BLaER1 (cell line): ENCODE results near the gene OR51B2.

Experiments used
- H3K27ac ChIP-seq: shearing (Covaris generic); formaldehyde crosslinking; 2 replicates; pipeline ENCODE4 v1.8.1; 2022
- H3K27me3 ChIP-seq: shearing (Covaris generic); formaldehyde crosslinking; 2 replicates; pipeline ENCODE4 v1.8.1; 2022
- H3K36me3 ChIP-seq: shearing (Covaris generic); formaldehyde crosslinking; 2 replicates; pipeline ENCODE4 v1.8.1; 2022
- H3K4me1 ChIP-seq: shearing (Covaris generic); formaldehyde crosslinking; 2 replicates; pipeline ENCODE4 v1.8.1; 2022
- H3K4me2 ChIP-seq: shearing (Covaris generic); formaldehyde crosslinking; 2 replicates; pipeline ENCODE4 v1.8.1; 2022
- H3K4me3 ChIP-seq: shearing (Covaris generic); formaldehyde crosslinking; 2 replicates; pipeline ENCODE4 v1.8.1; 2022
- H3K9ac ChIP-seq: shearing (Covaris generic); formaldehyde crosslinking; 2 replicates; pipeline ENCODE4 v1.8.1; 2022
- H3K9me3 ChIP-seq: shearing (Covaris generic); formaldehyde crosslinking; 2 replicates; pipeline ENCODE4 v1.8.1; 2022
- H4K20me1 ChIP-seq: shearing (Covaris generic); formaldehyde crosslinking; 2 replicates; pipeline ENCODE4 v1.8.1; 2022
- Cebpa-rat ChIP-seq: shearing (Covaris generic); IDR thresholded peaks from 2 replicates; pipeline ENCODE4 v1.8.1; 2022

Gene OR51B2

DNA sequence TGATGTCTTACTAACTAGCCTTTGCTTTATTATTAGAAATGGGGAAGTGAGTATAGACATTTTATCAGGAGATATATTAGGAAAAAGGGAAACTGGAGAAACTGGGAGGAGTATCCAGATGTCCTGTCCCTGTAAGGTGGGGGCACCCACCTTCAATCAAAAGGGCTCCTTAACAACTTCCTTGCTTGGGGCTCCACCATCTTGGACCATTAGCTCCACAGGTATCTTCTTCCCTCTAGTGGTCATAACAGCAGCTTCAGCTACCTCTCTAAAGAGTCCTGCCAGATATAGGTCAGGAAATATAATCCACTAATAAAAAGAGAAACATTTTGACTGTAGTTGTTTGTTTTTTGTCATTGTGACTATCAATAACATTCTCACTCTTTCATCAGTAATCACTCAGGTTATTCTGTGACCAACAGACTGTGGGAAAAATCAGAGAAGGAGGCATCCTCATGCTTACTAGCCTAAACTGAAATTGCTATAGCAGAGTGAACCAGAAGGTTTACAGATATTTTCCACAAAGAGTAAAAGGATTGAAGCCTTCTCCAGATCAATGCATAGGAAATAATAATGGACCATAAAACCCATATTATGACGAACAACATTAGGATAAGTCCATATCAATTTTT is 32.8 kb downstream of the OR51B2 start:
- peaks cover 7% of the 10 kb centered on the region; the same call in 1 of the 2 replicates for H3K9me3 ChIP-seq
- H3K4me3 ChIP-seq = no peak overlapping the region
- no peaks in the 10 kb centered on the region for H3K27me3 ChIP-seq
- no peaks in the 10 kb centered on the region for H3K36me3 ChIP-seq
- no peak overlapping the region for H3K27ac ChIP-seq
- no peaks in the 10 kb centered on the region for H3K4me1 ChIP-seq
- H4K20me1 ChIP-seq = no peaks in the 10 kb centered on the region
- H3K9ac ChIP-seq = no peak overlapping the region
- H3K4me2 ChIP-seq = no peak overlapping the region
- no peak for TF ChIP-seq Cebpa-rat

GRCh38 chr11:5290106-5290505 is 34.0 kb downstream of the OR51B2 start:
- Histone ChIP-seq H3K9me3 (peaks cover 7% of the 10 kb centered on the region; the same call in 1 of the 2 replicates), H3K27ac (no peak overlapping the region), H3K4me1 (no peaks in the 10 kb centered on the region), H3K27me3 (no peaks in the 10 kb centered on the region), H4K20me1 (no peaks in the 10 kb centered on the region), H3K4me3 (no peak overlapping the region), H3K36me3 (no peaks in the 10 kb centered on the region), H3K4me2 (no peak overlapping the region), H3K9ac (no peak overlapping the region)
- TF ChIP-seq Cebpa-rat = no peak

DNA sequence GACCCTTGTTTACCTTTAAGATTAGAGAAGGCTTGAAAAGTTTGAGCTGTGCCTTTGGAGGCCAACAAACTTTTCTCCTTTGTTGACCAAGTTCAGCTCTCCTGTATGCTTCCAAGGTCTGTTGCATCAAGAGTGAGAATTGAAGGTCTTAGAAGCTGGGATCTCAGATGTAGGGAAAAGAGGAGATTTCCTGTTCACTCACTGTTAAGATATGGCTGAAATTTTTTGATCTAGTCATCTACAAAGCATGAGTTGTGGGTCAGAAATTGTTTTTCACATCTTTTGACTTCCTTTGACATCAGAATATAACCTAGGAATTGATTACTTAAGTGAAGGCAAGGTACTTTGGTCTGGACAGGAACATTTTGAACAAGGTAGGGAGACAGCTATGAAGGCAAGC is 34.4 kb downstream of the OR51B2 start:
- Histone ChIP-seq H3K4me2 (no peak overlapping the region), H3K9ac (no peak overlapping the region), H3K27ac (no peak overlapping the region)

DNA sequence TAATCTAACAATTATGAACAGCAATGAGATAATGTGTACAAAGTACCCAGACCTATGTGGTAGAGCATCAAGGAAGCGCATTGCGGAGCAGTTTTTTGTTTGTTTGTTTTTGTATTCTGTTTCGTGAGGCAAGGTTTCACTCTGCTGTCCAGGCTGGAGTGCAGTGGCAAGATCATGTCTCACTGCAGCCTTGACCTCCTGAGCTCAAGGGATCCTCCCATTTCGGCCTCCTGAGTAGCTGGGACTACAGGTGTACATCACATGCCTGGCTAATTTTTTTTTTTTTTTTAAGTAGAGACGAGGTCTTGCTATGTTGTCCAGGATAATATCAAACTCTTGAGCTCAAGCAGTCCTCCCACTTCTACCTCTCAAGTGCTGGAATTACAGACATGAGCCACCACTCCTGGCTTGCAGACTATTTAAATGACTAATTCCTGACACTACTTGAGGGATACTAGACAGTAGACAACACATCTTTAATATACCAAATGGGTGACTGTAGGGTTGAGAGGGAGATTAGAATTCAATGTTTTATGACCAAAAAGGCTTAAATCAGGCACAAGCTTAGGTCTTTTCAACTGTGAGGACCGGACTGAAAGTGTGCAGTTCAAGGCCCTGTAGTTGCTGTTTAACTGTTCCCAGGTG is 35.1 kb downstream of the OR51B2 start:
- Histone ChIP-seq H3K4me1 (no peaks in the 10 kb centered on the region), H3K27me3 (no peaks in the 10 kb centered on the region), H3K4me2 (no peak overlapping the region), H3K36me3 (no peaks in the 10 kb centered on the region), H4K20me1 (no peaks in the 10 kb centered on the region), H3K27ac (no peak overlapping the region), H3K4me3 (no peak overlapping the region), H3K9ac (no peak overlapping the region), H3K9me3 (0 out of 2 replicates have a peak, but pooled peaks cover under 1% of the 10 kb centered on the region)
- no peak for TF ChIP-seq Cebpa-rat

More for the DNA sequence above, 34.4 kb downstream of the OR51B2 start:
- H3K9me3 ChIP-seq = peaks cover 7% of the 10 kb centered on the region; the same call in 1 of the 2 replicates
- no peak for TF ChIP-seq Cebpa-rat
- H3K36me3 ChIP-seq = no peaks in the 10 kb centered on the region
- no peaks in the 10 kb centered on the region for H3K27me3 ChIP-seq
- H4K20me1 ChIP-seq = no peaks in the 10 kb centered on the region
- no peak overlapping the region for H3K4me3 ChIP-seq
- no peaks in the 10 kb centered on the region for H3K4me1 ChIP-seq

GRCh38 chr11:5288108-5288905 is 35.8 kb downstream of the OR51B2 start:
- Histone ChIP-seq H3K4me1 (no peaks in the 10 kb centered on the region), H4K20me1 (no peaks in the 10 kb centered on the region), H3K27ac (no peak overlapping the region), H3K9ac (no peak overlapping the region), H3K36me3 (no peaks in the 10 kb centered on the region), H3K4me2 (no peak overlapping the region), H3K27me3 (no peaks in the 10 kb centered on the region), H3K4me3 (no peak overlapping the region), H3K9me3 (no peaks in the 10 kb centered on the region)
- TF ChIP-seq Cebpa-rat = no peak

GRCh38 chr11:5286901-5287300 is 37.2 kb downstream of the OR51B2 start:
- H3K4me2 ChIP-seq = no peak overlapping the region
- no peaks in the 10 kb centered on the region for H3K9me3 ChIP-seq
- no peaks in the 10 kb centered on the region for H3K27me3 ChIP-seq
- no peak overlapping the region for H3K4me3 ChIP-seq
- no peaks in the 10 kb centered on the region for H3K4me1 ChIP-seq
- no peaks in the 10 kb centered on the region for H4K20me1 ChIP-seq
- no peaks in the 10 kb centered on the region for H3K36me3 ChIP-seq
- no peak overlapping the region for H3K9ac ChIP-seq
- no peak overlapping the region for H3K27ac ChIP-seq
- TF ChIP-seq Cebpa-rat = no peak

GRCh38 chr11:5286351-5286750 is 37.7 kb downstream of the OR51B2 start:
- Histone ChIP-seq H3K4me1 (no peaks in the 10 kb centered on the region), H3K27me3 (no peaks in the 10 kb centered on the region), H3K9ac (no peak overlapping the region), H3K36me3 (no peaks in the 10 kb centered on the region), H4K20me1 (no peaks in the 10 kb centered on the region), H3K27ac (no peak overlapping the region), H3K9me3 (no peaks in the 10 kb centered on the region), H3K4me2 (no peak overlapping the region), H3K4me3 (no peak overlapping the region)
- no peak for TF ChIP-seq Cebpa-rat

- Histone ChIP-seq H3K27ac (no peak overlapping the region), H3K9me3 (no peaks in the 10 kb centered on the region), H3K36me3 (no peaks in the 10 kb centered on the region), H4K20me1 (no peaks in the 10 kb centered on the region), H3K9ac (no peak overlapping the region), H3K4me2 (no peak overlapping the region), H3K4me3 (no peak overlapping the region), H3K4me1 (no peaks in the 10 kb centered on the region), H3K27me3 (no peaks in the 10 kb centered on the region)
- no peak for TF ChIP-seq Cebpa-rat
These were observed 38.3 kb downstream of the OR51B2 start for GRCh38 chr11:5285703-5286340.

- Histone ChIP-seq H3K4me2 (no peak overlapping the region), H3K4me1 (no peaks in the 10 kb centered on the region), H3K9me3 (no peaks in the 10 kb centered on the region), H3K36me3 (no peaks in the 10 kb centered on the region), H3K27ac (no peak overlapping the region), H3K9ac (no peak overlapping the region), H3K27me3 (no peaks in the 10 kb centered on the region), H4K20me1 (no peaks in the 10 kb centered on the region), H3K4me3 (no peak overlapping the region)
- TF ChIP-seq Cebpa-rat = no peak
These were observed 39.5 kb downstream of the OR51B2 start for GRCh38 chr11:5284637-5285036.
